Measurements from ENCODE around the gene TSC22D2.
"Not testable (repeated sequence)": the region's sequence is repeated elsewhere in the genome, so short reads cannot be mapped to it uniquely, and the experiment has no call there.

The TSC22D2 gene

GRCh38 chr3:150479370-150479769 lies 71.3 kb downstream of the TSC22D2 start:
- DNase-seq (ENCODE audit: low read depth in 3 of 3, low spot score in 1 of 3) = no peak

GRCh38 chr3:150480877-150481276 lies 72.8 kb downstream of the TSC22D2 start:
- DNase-seq (ENCODE audit: low read depth in 3 of 3, low spot score in 1 of 3) = no peak

GRCh38 chr3:150483226-150483625 lies 75.1 kb downstream of the TSC22D2 start:
- no peak for DNase-seq (ENCODE audit: low read depth in 3 of 3, low spot score in 1 of 3)

GRCh38 chr3:150484410-150484809 lies 76.3 kb downstream of the TSC22D2 start:
- no peak for DNase-seq (ENCODE audit: low read depth in 3 of 3, low spot score in 1 of 3)

GRCh38 chr3:150488867-150489266 lies 80.8 kb downstream of the TSC22D2 start:
- DNase-seq (ENCODE audit: low read depth in 3 of 3, low spot score in 1 of 3) = no peak

- DNase-seq (ENCODE audit: low read depth in 3 of 3, low spot score in 1 of 3) = no peak
Observed at GRCh38 chr3:150490277-150490986, 82.3 kb downstream of the TSC22D2 start.

GRCh38 chr3:150494411-150494977 lies 86.4 kb downstream of the TSC22D2 start:
- DNase-seq (ENCODE audit: low read depth in 3 of 3, low spot score in 1 of 3) = no peak

GRCh38 chr3:150495149-150495548 lies 87.1 kb downstream of the TSC22D2 start:
- no peak for DNase-seq (ENCODE audit: low read depth in 3 of 3, low spot score in 1 of 3)

- DNase-seq (ENCODE audit: low read depth in 3 of 3, low spot score in 1 of 3) = no peak
Observed at GRCh38 chr3:150495563-150496168, 87.6 kb downstream of the TSC22D2 start.

- no peak for DNase-seq (ENCODE audit: low read depth in 3 of 3, low spot score in 1 of 3)
Observed at GRCh38 chr3:150497956-150498355, 89.9 kb downstream of the TSC22D2 start.

GRCh38 chr3:150500960-150501359 lies 92.9 kb downstream of the TSC22D2 start:
- not testable (repeated sequence) for DNase-seq (ENCODE audit: low read depth in 3 of 3, low spot score in 1 of 3)

GRCh38 chr3:150503402-150504099 lies 95.5 kb downstream of the TSC22D2 start:
- no peak for DNase-seq (ENCODE audit: low read depth in 3 of 3, low spot score in 1 of 3)

- no peak for DNase-seq (ENCODE audit: low read depth in 3 of 3, low spot score in 1 of 3)
Observed at GRCh38 chr3:150504483-150504882, 96.4 kb downstream of the TSC22D2 start.

- no peak for DNase-seq (ENCODE audit: low read depth in 3 of 3, low spot score in 1 of 3)
Observed at GRCh38 chr3:150508401-150508800, 100.3 kb downstream of the TSC22D2 start.

GRCh38 chr3:150509780-150510179 lies 101.7 kb downstream of the TSC22D2 start:
- DNase-seq (ENCODE audit: low read depth in 3 of 3, low spot score in 1 of 3) = no peak

GRCh38 chr3:150511122-150511821 lies 103.2 kb downstream of the TSC22D2 start:
- no peak for DNase-seq (ENCODE audit: low read depth in 3 of 3, low spot score in 1 of 3)

GRCh38 chr3:150515210-150515609 lies 107.1 kb downstream of the TSC22D2 start:
- no peak for DNase-seq (ENCODE audit: low read depth in 3 of 3, low spot score in 1 of 3)

Data from stimulated activated CD4-positive, alpha-beta T cell treated with anti-CD3 and anti-CD28 coated beads, TNF-alpha, amount 100 ng/mL, for 1 hour (primary cell).